AG20443 (cell line): ENCODE results near the gene PRIMA1.

ENCODE experiments used
- DNase-seq: peaks from one replicate; pipeline ENCODE4 v3.0.0; 2012; ENCODE audit warnings: low spot score, mixed read lengths

The PRIMA1 gene

GRCh38 chr14:93675651-93676050, 112.6 kb downstream of the PRIMA1 start:
- no peak for DNase-seq

GRCh38 chr14:93674343-93674742, 113.9 kb downstream of the PRIMA1 start:
- no peak for DNase-seq

DNA sequence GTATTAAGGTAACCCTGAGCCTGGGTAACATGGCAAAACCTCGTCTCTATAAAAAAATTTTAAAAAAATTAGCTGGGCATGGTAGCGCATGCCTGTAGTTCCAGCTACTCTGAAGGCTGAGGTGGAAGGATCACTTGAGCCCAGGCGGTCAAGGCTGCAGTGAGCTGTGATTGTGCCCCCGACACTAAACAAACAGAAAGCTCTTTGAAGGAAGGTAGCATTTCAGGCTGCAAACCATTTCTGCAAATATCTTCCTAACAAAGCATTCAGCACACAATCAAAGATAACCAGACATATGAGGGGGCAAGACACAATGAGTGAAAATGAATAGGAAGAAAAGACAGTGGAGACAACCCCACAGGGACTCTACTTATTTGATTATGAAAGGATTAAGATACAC, 118.7 kb downstream of the PRIMA1 start:
- DNase-seq = no peak
